Measurements from ENCODE around the gene NADSYN1.

DNA sequence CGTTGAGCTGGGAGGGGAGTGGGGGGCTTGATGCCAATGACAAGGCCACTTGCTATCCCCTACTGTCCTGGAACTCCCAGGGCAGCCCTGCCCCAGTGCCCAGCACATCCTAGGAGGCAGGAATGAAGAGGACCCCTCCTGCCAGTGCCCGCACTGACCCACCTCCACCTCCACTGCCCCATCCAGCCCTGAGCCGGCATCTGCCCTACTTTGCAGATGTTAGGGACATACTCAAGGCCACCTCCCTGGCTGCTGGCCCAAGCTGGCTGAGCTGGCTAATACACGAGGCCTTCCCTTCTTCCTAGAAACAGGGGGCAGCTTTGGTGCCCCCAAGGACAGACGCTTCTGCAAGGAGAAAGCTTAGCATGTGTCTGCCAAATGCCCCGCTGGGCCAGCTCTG, 15.6 kb upstream of the NADSYN1 start:
- TF ChIP-seq TAF1 (IDR thresholded peaks at IDR 0.05; ENCODE audit: low read depth) (no peak), YY1 (IDR thresholded peaks at IDR 0.05; ENCODE audit: low read depth) (no peak), EP300 (IDR thresholded peaks at IDR 0.05; ENCODE audit: borderline replicate concordance) (no peak), ZBTB7A (IDR thresholded peaks at IDR 0.05; ENCODE audit: low read depth) (no peak), TCF12 (IDR thresholded peaks at IDR 0.05; ENCODE audit: low read depth) (no peak), TEAD4 (IDR thresholded peaks at IDR 0.05) (no peak), CREB1 (IDR thresholded peaks at IDR 0.05; ENCODE audit: low read depth) (no peak), RAD21 (IDR thresholded peaks at IDR 0.05; ENCODE audit: low read depth) (no peak), CEBPB (IDR thresholded peaks at IDR 0.05) (no peak), EGR1 (IDR thresholded peaks at IDR 0.05) (no peak)
- TF ChIP-seq, protein P1, sequence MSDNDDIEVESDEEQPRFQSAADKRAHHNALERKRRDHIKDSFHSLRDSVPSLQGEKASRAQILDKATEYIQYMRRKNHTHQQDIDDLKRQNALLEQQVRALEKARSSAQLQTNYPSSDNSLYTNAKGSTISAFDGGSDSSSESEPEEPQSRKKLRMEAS (IDR thresholded peaks at IDR 0.05): no peak
- TF ChIP-seq, protein P2, sequence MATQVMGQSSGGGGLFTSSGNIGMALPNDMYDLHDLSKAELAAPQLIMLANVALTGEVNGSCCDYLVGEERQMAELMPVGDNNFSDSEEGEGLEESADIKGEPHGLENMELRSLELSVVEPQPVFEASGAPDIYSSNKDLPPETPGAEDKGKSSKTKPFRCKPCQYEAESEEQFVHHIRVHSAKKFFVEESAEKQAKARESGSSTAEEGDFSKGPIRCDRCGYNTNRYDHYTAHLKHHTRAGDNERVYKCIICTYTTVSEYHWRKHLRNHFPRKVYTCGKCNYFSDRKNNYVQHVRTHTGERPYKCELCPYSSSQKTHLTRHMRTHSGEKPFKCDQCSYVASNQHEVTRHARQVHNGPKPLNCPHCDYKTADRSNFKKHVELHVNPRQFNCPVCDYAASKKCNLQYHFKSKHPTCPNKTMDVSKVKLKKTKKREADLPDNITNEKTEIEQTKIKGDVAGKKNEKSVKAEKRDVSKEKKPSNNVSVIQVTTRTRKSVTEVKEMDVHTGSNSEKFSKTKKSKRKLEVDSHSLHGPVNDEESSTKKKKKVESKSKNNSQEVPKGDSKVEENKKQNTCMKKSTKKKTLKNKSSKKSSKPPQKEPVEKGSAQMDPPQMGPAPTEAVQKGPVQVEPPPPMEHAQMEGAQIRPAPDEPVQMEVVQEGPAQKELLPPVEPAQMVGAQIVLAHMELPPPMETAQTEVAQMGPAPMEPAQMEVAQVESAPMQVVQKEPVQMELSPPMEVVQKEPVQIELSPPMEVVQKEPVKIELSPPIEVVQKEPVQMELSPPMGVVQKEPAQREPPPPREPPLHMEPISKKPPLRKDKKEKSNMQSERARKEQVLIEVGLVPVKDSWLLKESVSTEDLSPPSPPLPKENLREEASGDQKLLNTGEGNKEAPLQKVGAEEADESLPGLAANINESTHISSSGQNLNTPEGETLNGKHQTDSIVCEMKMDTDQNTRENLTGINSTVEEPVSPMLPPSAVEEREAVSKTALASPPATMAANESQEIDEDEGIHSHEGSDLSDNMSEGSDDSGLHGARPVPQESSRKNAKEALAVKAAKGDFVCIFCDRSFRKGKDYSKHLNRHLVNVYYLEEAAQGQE (IDR thresholded peaks at IDR 0.05; ENCODE audit: low read depth): no peak
- TF ChIP-seq, protein P3, sequence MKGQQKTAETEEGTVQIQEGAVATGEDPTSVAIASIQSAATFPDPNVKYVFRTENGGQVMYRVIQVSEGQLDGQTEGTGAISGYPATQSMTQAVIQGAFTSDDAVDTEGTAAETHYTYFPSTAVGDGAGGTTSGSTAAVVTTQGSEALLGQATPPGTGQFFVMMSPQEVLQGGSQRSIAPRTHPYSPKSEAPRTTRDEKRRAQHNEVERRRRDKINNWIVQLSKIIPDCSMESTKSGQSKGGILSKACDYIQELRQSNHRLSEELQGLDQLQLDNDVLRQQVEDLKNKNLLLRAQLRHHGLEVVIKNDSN (IDR thresholded peaks at IDR 0.05): no peak

Data from Ishikawa (cell line).